ENCODE results near the gene DAZAP2. TPM values are rescaled to one million over a fixed set of nuclear protein-coding genes. Genes with fewer than 3 reads are reported as not detected.

The DAZAP2 gene
- total RNA-seq, 1 experiment from 2014 or later, result 74.2 TPM

DNA sequence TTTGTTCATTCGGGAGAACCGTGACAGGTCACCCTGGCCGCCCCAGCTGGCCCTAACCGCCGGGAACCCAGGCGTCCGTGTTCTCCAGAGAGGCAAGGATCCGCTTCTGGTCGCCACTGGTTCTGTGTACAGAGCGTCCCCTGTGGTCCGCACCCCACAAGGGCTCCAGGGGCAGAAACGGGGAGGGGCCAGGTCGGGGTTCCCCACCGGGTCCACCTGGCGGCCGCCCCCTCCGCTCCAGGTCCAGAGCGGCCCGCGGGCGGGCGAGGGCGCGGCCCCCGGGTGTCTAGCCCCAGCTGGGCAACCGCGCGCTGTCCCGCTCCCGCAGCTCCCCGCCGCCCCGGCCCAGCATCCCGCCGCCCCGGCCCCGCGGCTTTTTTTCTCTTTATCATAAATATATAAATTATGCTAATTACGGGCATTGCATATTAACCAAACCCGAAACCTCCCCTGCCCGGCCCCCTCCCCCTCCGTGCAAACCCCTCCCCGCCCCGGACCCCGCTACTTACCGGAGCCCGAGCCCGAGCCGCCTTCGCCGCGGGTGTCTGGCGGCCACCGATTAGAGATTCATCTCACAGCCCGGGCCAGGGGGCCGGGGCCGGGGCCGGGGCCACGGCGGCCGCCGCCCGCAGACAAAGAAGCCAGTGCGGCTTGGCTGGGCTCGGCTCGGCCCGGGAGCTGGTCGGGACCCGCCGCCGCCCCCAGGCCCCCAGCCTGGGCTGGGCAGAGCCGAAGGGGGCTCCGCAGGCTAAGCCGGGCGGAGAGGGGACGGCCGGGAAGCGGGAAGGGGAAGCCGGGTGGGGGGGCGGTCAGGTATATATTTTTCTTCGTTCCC lies 21.3 kb upstream of the DAZAP2 start:
- no TSS peak for BruUV-seq (replicated peaks)
- peak overlapping the region; percentile 85 for H3K27ac Mint-ChIP-seq (ENCODE audit: low read depth, unreplicated experiment)
- peak; percentile 24 for DNase-seq (ENCODE audit: unreplicated experiment)
- H3K9me3 Mint-ChIP-seq (ENCODE audit: unreplicated experiment), result no peaks in the 10 kb centered on the region
- H3K27me3 Mint-ChIP-seq (ENCODE audit: insufficient read depth, unreplicated experiment), result no peaks in the 10 kb centered on the region
- POLR2A ChIA-PET, result interaction anchor here (0.7 to 3.3 kb wide), 12 partner anchors 12 to 390 kb away, joined by 3 to 38 read pairs (median 5); partner anchors contain the start of gene DAZAP2
- intact Hi-C loops (cut with micrococcal nuclease), result loop anchor here (5.0 kb wide), 1 partner anchor 170 kb away; the partner anchor contains the start of gene LETMD1
- CTCF ChIA-PET, result interaction anchor here (1.6 kb wide), 2 partner anchors 13 kb away, joined by 5 to 7 read pairs; no protein-coding TSS in a partner anchor
- TF ChIP-seq, protein P1, sequence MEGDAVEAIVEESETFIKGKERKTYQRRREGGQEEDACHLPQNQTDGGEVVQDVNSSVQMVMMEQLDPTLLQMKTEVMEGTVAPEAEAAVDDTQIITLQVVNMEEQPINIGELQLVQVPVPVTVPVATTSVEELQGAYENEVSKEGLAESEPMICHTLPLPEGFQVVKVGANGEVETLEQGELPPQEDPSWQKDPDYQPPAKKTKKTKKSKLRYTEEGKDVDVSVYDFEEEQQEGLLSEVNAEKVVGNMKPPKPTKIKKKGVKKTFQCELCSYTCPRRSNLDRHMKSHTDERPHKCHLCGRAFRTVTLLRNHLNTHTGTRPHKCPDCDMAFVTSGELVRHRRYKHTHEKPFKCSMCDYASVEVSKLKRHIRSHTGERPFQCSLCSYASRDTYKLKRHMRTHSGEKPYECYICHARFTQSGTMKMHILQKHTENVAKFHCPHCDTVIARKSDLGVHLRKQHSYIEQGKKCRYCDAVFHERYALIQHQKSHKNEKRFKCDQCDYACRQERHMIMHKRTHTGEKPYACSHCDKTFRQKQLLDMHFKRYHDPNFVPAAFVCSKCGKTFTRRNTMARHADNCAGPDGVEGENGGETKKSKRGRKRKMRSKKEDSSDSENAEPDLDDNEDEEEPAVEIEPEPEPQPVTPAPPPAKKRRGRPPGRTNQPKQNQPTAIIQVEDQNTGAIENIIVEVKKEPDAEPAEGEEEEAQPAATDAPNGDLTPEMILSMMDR (IDR thresholded peaks at IDR 0.05; ENCODE audit: unreplicated experiment), result no peak
- H3K4me3 Mint-ChIP-seq (ENCODE audit: unreplicated experiment), result peak overlapping the region; percentile 74
- peaks cover 6% of the 10 kb centered on the region for H3K4me1 Mint-ChIP-seq (ENCODE audit: insufficient read depth, unreplicated experiment)
- no peaks in the 10 kb centered on the region for H3K36me3 Mint-ChIP-seq (ENCODE audit: insufficient read depth, unreplicated experiment)

DNA sequence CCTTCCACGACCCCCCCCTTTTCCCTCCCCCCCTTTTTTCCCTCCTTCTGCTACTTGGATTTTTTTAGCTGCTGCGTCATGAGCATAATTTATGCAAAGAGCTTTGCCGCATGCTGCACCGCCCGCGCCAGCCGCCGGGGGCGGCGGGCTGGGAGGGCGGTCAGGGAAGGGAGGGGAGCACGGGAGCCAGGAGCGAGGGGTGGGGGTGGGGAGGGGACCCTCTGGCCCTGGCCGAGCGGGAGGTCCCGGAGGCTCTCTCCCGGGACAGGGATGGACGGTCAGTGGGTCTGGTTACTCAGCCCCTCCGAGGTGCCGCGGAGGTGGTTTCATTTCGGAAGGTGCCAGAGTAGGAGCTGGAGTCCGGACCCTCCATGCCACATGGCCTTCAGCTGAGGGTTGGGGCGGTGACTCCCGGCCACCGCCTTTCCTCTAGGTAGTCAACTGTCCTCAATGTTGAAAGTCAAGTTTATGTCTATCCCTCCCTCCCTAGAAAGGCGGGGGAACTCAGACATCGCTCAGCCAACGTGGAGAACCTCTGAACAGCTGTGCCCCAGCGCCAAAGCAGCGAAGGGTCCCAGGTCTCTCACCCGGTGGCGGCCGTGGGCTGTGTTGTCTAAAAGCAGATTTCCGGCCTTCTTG lies 20.5 kb upstream of the DAZAP2 start, which contains the start of gene POU6F1:
POU6F1 (minus strand) TSS at position 95 of the 639 bp plus-strand sequence. CDS start 11,226 bp downstream, outside the sequence.
- peaks cover 6% of the 10 kb centered on the region for H3K4me1 Mint-ChIP-seq (ENCODE audit: insufficient read depth, unreplicated experiment)
- H3K36me3 Mint-ChIP-seq (ENCODE audit: insufficient read depth, unreplicated experiment), result no peaks in the 10 kb centered on the region
- H3K27ac Mint-ChIP-seq (ENCODE audit: low read depth, unreplicated experiment), result peak within 1 kb of the TSS; percentile 85
- H3K9me3 Mint-ChIP-seq (ENCODE audit: unreplicated experiment), result no peaks in the 10 kb centered on the region
- TF ChIP-seq, protein P1 (IDR thresholded peaks at IDR 0.05; ENCODE audit: unreplicated experiment), result peak; percentile 65
- peak; percentile 72 for DNase-seq (ENCODE audit: unreplicated experiment)
- H3K27me3 Mint-ChIP-seq (ENCODE audit: insufficient read depth, unreplicated experiment), result no peaks in the 10 kb centered on the region
- BruUV-seq (replicated peaks), result TSS peak; percentile 61
- peak within 1 kb of the TSS; percentile 74 for H3K4me3 Mint-ChIP-seq (ENCODE audit: unreplicated experiment)
- intact Hi-C loops (cut with micrococcal nuclease), result loop anchor here (2.0 to 5.0 kb wide), 2 partner anchors 45 to 171 kb away; partner anchors contain the start of genes LETMD1 and TFCP2
- ChIA-PET CTCF (interaction anchor here (0.6 to 1.6 kb wide), 4 partner anchors 9 to 632 kb away, joined by 3 to 7 read pairs (median 4); no protein-coding TSS in a partner anchor), POLR2A (interaction anchor here (0.6 to 3.3 kb wide), 19 partner anchors 11 to 1130 kb away, joined by 3 to 38 read pairs (median 4); partner anchors contain the start of genes CSRNP2 and DAZAP2)

GRCh38 chr12:51218607-51219161 lies 19.9 kb upstream of the DAZAP2 start:
- no peaks in the 10 kb centered on the region for H3K9me3 Mint-ChIP-seq (ENCODE audit: unreplicated experiment)
- peak overlapping the region; percentile 85 for H3K27ac Mint-ChIP-seq (ENCODE audit: low read depth, unreplicated experiment)
- POLR2A ChIA-PET, result interaction anchor here (0.6 to 3.3 kb wide), 15 partner anchors 10 to 392 kb away, joined by 3 to 38 read pairs (median 4); partner anchors contain the start of genes CSRNP2 and DAZAP2
- CTCF ChIA-PET, result interaction anchor here (0.6 to 1.6 kb wide), 4 partner anchors 8 to 633 kb away, joined by 3 to 7 read pairs (median 4); no protein-coding TSS in a partner anchor
- no TSS peak for BruUV-seq (replicated peaks)
- intact Hi-C loops (cut with micrococcal nuclease), result loop anchor here (1.0 to 5.0 kb wide), 3 partner anchors 21 to 171 kb away; partner anchors contain the start of genes LETMD1 and TFCP2
- H3K36me3 Mint-ChIP-seq (ENCODE audit: insufficient read depth, unreplicated experiment), result no peaks in the 10 kb centered on the region
- no peaks in the 10 kb centered on the region for H3K27me3 Mint-ChIP-seq (ENCODE audit: insufficient read depth, unreplicated experiment)
- H3K4me1 Mint-ChIP-seq (ENCODE audit: insufficient read depth, unreplicated experiment), result peaks cover 6% of the 10 kb centered on the region
- TF ChIP-seq, protein P1 (IDR thresholded peaks at IDR 0.05; ENCODE audit: unreplicated experiment), result no peak
- DNase-seq (ENCODE audit: unreplicated experiment), result no peak
- H3K4me3 Mint-ChIP-seq (ENCODE audit: unreplicated experiment), result peak overlapping the region; percentile 74
